GM12892 (cell line): ENCODE measurements around the gene ADGRA3.

ENCODE experiments used
- POLR2A ChIP-seq: IDR thresholded peaks from 2 replicates; pipeline ENCODE4 v1.6.1; 2011; ENCODE audit warnings: low read depth, low read length, control low read depth
- POLR2AphosphoS5 ChIP-seq: IDR thresholded peaks from 2 replicates; pipeline ENCODE4 v1.6.1; 2011; ENCODE audit warnings: low read depth, low read length, control low read depth
- TAF1 ChIP-seq: IDR thresholded peaks from 2 replicates; pipeline ENCODE4 v1.6.1; 2011; ENCODE audit warnings: low read depth, mild to moderate bottlenecking, control low read depth, low read length, borderline replicate concordance

DNA sequence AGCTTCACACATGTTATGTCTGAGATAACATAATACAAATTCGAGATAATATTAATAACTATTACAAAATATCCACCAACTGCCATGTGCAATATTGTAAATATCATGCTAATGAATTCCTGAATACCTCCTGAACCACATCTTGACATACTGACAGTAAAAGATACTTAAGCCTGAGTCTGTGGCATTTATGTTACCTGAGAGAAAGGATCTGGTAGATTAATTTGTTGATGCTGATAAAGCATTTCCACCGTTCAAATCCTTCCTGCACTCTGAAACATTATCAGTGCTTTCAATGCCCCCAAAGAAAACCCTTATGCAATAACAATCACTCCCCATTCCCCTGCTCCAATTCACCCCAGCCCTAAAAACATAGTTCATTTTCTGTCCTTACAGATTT is 38.8 kb upstream of the ADGRA3 start:
- TF ChIP-seq POLR2A (no peak), TAF1 (no peak), POLR2AphosphoS5 (no peak)
